GM12891 (cell line): ENCODE results near the gene UGT1A5.

Experiments
- POLR2A ChIP-seq: IDR thresholded peaks from 2 replicates; pipeline ENCODE4 v1.6.1; 2011; ENCODE audit warnings: low read depth, low read length, control low read depth
- POLR2AphosphoS5 ChIP-seq: IDR thresholded peaks from 2 replicates; pipeline ENCODE4 v1.6.1; 2011; ENCODE audit warnings: low read depth, low read length, control low read depth
- SPI1 ChIP-seq: IDR thresholded peaks from 2 replicates; pipeline ENCODE4 v1.6.1; 2011; ENCODE audit warnings: low read depth, low read length, control low read depth
- TAF1 ChIP-seq: IDR thresholded peaks from 2 replicates; pipeline ENCODE4 v1.6.1; 2011; ENCODE audit warnings: low read depth, low read length, control low read depth

DNA sequence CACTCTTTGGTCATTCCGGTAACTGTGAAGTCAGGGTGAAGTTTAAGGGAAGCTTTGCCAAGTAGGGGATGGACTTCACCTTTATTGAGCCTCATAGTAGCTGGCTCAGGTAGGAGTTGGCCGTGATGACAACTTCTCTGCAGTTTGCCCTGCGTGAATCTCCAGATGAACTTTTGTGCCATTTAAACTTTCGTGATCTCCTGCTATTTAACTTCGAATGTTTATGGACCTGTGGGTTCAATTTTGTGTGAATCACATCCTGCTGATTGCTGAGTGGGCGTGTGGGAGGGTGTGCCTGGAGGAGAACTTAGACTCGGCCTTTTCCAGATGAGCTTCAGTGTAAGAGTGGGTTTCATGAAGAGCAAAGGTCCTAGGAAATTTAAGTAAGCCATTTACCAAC lies 51.6 kb downstream of the UGT1A5 start:
- no peak for TF ChIP-seq POLR2A
- no peak for TF ChIP-seq POLR2AphosphoS5
- TF ChIP-seq SPI1, result no peak
- no peak for TF ChIP-seq TAF1
